ENCODE measurements around the gene MORN4. TPM values are rescaled to one million over a fixed set of nuclear protein-coding genes. Genes with fewer than 3 reads are reported as not detected.

The MORN4 gene
- 1 to 10 TPM; 3.9 to 5.3 TPM for total RNA-seq

- ChIA-PET CTCF (interaction anchor here (0.7 kb wide), 2 partner anchors 11 to 25 kb away, joined by 3 read pairs; no protein-coding TSS in a partner anchor), POLR2A (no interaction called here)
- Mint-ChIP-seq H3K4me1 (peaks cover 16% of the 10 kb centered on the region), H3K27me3 (no peaks in the 10 kb centered on the region), H3K36me3 (ENCODE audit: low read depth) (no peaks in the 10 kb centered on the region), H3K9me3 (ENCODE audit: low read depth) (no peaks in the 10 kb centered on the region), H3K4me3 (peak within 1 kb of the TSS; percentile 85), H3K27ac (peak within 1 kb of the TSS; percentile 85)
- DNase-seq (peak; percentile 94), ATAC-seq (peak; percentile 99)
- intact Hi-C loops (cut with DNase I, micrococcal nuclease) = loop anchor here (1.0 to 2.0 kb wide), 6 partner anchors 8 to 187 kb away; partner anchors contain the start of genes MMS19 (in 2 of the 2), UBTD1 (in 2 of the 2), AVPI1 (in 1 of the 2) and EXOSC1 (in 1 of the 2)
Measured at GRCh38 chr10:97632949-97633884, at the start of gene MORN4. MORN4 (minus strand) TSS chr10:97633500; CDS start chr10:97619653, 13,847 bp downstream.

- POLR2A ChIA-PET = no interaction called here
- CTCF ChIA-PET = interaction anchor here (0.5 to 3.2 kb wide), 5 partner anchors 20 to 187 kb away, joined by 3 to 18 read pairs (median 4); partner anchors contain the start of gene ANKRD2
- no peak overlapping the region for H3K4me3 Mint-ChIP-seq
Measured at GRCh38 chr10:97682042-97682441, 48.7 kb upstream of the MORN4 start.

DNA sequence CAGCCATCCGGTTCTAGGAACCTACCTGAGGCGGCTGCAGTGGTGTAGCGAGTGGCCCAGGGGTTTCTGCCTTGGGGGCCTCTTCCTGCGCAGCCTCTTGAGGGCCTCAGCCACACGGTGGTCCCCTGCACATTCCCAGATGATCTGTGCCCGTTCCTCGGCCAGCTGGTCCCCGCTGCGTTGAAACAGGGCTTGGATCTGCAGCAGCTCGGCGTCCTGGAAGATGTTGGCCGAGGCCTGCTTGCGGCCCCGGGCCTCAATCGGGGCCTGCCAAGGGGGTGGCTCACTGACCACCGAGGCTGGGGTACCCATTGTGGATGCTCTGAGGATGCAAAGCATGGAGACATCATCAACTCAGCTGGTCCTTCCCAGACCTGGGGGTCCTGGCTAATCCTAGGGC is 46.3 kb upstream of the MORN4 start:
- DNase-seq (no peak), ATAC-seq (no peak)
- ChIA-PET CTCF (interaction anchor here (0.5 to 3.5 kb wide), 6 partner anchors 17 to 215 kb away, joined by 3 to 15 read pairs (median 4); no protein-coding TSS in a partner anchor), POLR2A (no interaction called here)
- H3K27me3 Mint-ChIP-seq = no peaks in the 10 kb centered on the region
- no peaks in the 10 kb centered on the region for H3K4me1 Mint-ChIP-seq
- no peak overlapping the region for H3K4me3 Mint-ChIP-seq
- H3K27ac Mint-ChIP-seq = no peak overlapping the region
- no peaks in the 10 kb centered on the region for H3K36me3 Mint-ChIP-seq (ENCODE audit: low read depth)
- H3K9me3 Mint-ChIP-seq (ENCODE audit: low read depth) = no peaks in the 10 kb centered on the region
- intact Hi-C loops (cut with DNase I, micrococcal nuclease) = no loop called here

More at GRCh38 chr10:97682042-97682441, 48.7 kb upstream of the MORN4 start:
- intact Hi-C loops (cut with DNase I, micrococcal nuclease) = no loop called here
- Mint-ChIP-seq H3K27ac (no peak overlapping the region), H3K9me3 (ENCODE audit: low read depth) (no peaks in the 10 kb centered on the region), H3K27me3 (no peaks in the 10 kb centered on the region), H3K4me1 (peaks cover 7% of the 10 kb centered on the region), H3K36me3 (ENCODE audit: low read depth) (no peaks in the 10 kb centered on the region)
- ATAC-seq = no peak
- no peak for DNase-seq

GRCh38 chr10:97676770-97677581 is 43.7 kb upstream of the MORN4 start:
- H3K9me3 Mint-ChIP-seq (ENCODE audit: low read depth) = no peaks in the 10 kb centered on the region
- POLR2A ChIA-PET = no interaction called here
- CTCF ChIA-PET = interaction anchor here (0.7 to 4.0 kb wide), 15 partner anchors 9 to 369 kb away, joined by 3 to 28 read pairs (median 4); partner anchors contain the start of genes AVPI1 and ZFYVE27
- ATAC-seq = peak; percentile 84
- H3K27me3 Mint-ChIP-seq = no peaks in the 10 kb centered on the region
- H3K27ac Mint-ChIP-seq = no peak overlapping the region
- H3K36me3 Mint-ChIP-seq (ENCODE audit: low read depth) = peaks cover 12% of the 10 kb centered on the region
- intact Hi-C loops (cut with DNase I, micrococcal nuclease) = loop anchor here (1.0 kb wide), 1 partner anchor 54 kb away; no protein-coding TSS in a partner anchor
- peaks cover 5% of the 10 kb centered on the region for H3K4me1 Mint-ChIP-seq
- DNase-seq = peak; percentile 64
- H3K4me3 Mint-ChIP-seq = no peak overlapping the region

DNA sequence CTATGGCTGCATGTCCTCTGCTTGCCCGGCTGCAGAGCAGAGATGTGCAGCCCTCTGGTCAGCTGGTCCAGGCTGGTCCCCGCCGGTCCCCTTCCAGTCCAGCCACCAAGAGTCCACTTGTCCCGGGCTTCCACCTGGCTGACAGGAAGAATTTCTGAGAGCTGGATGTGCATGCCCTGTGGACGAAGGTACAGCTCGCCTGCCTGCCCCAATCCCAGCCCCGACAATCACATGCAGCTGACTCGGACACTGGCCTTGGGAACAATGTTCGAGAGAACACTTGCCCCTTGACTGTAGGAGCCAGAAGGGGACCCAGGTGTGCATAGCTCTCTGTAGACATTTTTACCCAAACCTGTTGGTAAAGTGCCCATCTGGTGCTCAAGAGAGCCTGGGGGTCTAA is 41.9 kb upstream of the MORN4 start:
- Mint-ChIP-seq H3K27me3 (no peaks in the 10 kb centered on the region), H3K4me1 (peaks cover 5% of the 10 kb centered on the region), H3K9me3 (ENCODE audit: low read depth) (no peaks in the 10 kb centered on the region), H3K36me3 (ENCODE audit: low read depth) (peaks cover 12% of the 10 kb centered on the region), H3K27ac (no peak overlapping the region), H3K4me3 (no peak overlapping the region)
- POLR2A ChIA-PET = no interaction called here
- CTCF ChIA-PET = interaction anchor here (0.6 to 4.0 kb wide), 8 partner anchors 8 to 805 kb away, joined by 3 to 15 read pairs (median 6); partner anchors contain the start of gene AVPI1
- DNase-seq (no peak), ATAC-seq (no peak)
- intact Hi-C loops (cut with DNase I, micrococcal nuclease) = no loop called here

DNA sequence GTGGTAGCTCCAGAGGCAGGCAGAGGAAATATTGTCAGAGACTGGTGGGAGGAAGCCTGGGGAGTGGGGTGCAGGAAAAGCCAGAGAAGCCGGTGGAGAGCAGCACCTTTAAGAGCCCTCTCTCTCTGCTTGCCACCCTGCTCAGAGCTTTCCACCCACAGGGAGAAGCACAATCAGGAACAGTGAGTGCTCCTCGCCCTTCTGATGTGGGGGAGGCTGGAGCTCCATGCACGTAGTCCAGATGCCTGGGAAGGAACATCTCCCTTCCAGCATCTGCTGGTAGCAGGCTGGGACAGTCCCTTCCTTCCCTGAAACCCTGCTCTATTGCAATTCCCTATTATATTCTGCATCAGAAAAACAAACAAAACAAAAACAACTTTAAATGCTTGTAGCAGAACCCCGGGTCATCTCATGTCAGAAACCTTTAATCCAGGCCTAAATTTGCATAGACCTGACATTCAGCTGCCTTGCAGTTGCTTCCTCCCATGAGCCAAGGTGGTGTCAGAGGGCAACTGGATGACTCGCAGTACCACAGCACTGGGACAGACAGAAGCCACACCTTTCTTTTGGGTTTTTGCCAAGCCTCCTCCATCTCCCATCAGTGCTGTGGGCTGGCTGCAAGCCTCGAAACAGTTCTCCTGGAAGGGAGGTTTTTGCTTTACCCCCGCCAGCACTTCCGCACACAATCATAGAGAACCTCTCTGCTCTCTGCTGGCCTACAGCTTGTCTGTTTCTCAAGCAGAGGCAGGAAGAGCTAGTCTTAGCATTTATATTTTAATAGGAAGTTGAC is 40.6 kb upstream of the MORN4 start:
- Mint-ChIP-seq H3K9me3 (ENCODE audit: low read depth) (no peaks in the 10 kb centered on the region), H3K36me3 (ENCODE audit: low read depth) (peaks cover 12% of the 10 kb centered on the region), H3K27ac (no peak overlapping the region), H3K27me3 (no peaks in the 10 kb centered on the region), H3K4me3 (no peak overlapping the region), H3K4me1 (peaks cover 5% of the 10 kb centered on the region)
- CTCF ChIA-PET = interaction anchor here (1.2 to 4.0 kb wide), 4 partner anchors 10 to 28 kb away, joined by 3 to 15 read pairs (median 8); partner anchors contain the start of gene AVPI1
- DNase-seq (peak; percentile 60), ATAC-seq (peak; percentile 88)
- intact Hi-C loops (cut with DNase I, micrococcal nuclease) = no loop called here
- POLR2A ChIA-PET = interaction anchor here (0.6 kb wide), 1 partner anchor 189 kb away, joined by 3 read pairs; no protein-coding TSS in a partner anchor

DNA sequence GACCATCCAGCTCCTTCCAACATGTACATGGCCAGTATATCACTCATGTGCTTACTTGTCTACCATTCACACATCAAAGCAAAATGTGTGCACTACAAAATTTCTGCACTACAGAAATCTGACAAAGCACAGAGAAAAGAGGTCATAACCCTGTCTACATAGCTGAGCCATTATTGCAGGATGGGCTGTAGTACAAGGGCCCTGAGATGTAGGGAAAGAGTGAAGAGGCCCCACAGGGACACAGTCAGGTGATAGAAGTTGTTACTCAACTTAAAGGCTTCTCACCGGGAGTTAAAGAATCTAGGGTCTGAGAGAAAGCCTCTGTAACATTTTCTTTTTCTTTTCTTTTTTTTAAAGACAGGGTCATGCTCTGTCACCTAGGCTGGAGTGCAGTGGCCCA is 36.3 kb upstream of the MORN4 start:
- no peaks in the 10 kb centered on the region for H3K9me3 Mint-ChIP-seq (ENCODE audit: low read depth)
- intact Hi-C loops (cut with DNase I, micrococcal nuclease) = no loop called here
- no peak overlapping the region for H3K27ac Mint-ChIP-seq
- CTCF ChIA-PET = interaction anchor here (0.6 to 1.4 kb wide), 3 partner anchors 17 to 98 kb away, joined by 3 to 4 read pairs (median 4); partner anchors contain the start of gene ANKRD2
- ATAC-seq (no peak), DNase-seq (no peak)
- H3K36me3 Mint-ChIP-seq (ENCODE audit: low read depth) = peaks cover 24% of the 10 kb centered on the region
- H3K4me3 Mint-ChIP-seq = no peak overlapping the region
- peaks cover 5% of the 10 kb centered on the region for H3K4me1 Mint-ChIP-seq
- POLR2A ChIA-PET = no interaction called here
- no peaks in the 10 kb centered on the region for H3K27me3 Mint-ChIP-seq

DNA sequence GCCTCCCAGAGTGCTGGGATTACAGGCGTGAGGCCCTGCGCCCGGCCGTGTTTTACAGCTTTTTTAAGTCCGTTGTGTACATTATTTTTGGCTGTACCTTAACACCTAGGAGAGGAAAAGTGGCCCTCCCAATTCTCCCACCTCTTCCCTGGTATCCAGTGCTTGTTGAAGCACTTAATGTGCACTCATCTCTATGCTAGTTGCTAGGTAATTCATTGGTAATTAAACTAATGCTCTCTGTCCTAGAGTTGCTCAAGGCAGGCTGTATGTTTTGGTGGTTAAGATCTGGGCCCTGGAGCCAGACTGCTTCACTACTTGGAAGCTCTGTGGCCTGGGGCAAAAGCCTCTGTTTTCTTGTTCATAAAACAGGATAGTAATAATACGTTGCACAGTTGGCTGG is 34.2 kb upstream of the MORN4 start:
- Mint-ChIP-seq H3K4me3 (no peak overlapping the region), H3K27ac (no peak overlapping the region), H3K9me3 (ENCODE audit: low read depth) (no peaks in the 10 kb centered on the region), H3K4me1 (no peaks in the 10 kb centered on the region), H3K27me3 (no peaks in the 10 kb centered on the region), H3K36me3 (ENCODE audit: low read depth) (peaks cover 24% of the 10 kb centered on the region)
- no peak for DNase-seq
- intact Hi-C loops (cut with DNase I, micrococcal nuclease) = no loop called here
- ChIA-PET POLR2A (no interaction called here), CTCF (interaction anchor here (0.6 to 2.2 kb wide), 3 partner anchors 10 to 34 kb away, joined by 3 to 9 read pairs (median 3); no protein-coding TSS in a partner anchor)
- no peak for ATAC-seq

DNA sequence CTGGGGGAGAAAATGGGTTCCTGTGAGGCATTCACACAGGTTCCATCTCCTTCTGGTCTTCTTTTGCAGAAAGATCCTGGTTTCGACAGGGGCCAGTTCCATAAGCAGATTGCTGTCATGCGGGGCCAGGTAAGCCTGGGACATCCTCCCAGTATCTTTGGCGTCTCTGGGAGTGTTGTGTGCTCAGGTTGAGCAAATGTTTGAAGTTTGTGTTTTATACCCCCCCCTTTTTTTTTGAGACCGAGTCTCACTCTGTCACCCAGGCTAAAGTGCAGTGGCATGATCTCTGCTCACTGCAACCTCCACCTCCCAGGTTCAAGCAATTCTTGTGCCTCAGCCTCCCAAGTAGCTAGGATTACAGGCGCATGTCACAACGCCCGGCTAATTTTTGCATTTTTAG is 33.7 kb upstream of the MORN4 start:
- no peak overlapping the region for H3K4me3 Mint-ChIP-seq
- no peak overlapping the region for H3K27ac Mint-ChIP-seq
- no peaks in the 10 kb centered on the region for H3K27me3 Mint-ChIP-seq
- H3K36me3 Mint-ChIP-seq (ENCODE audit: low read depth) = peaks cover 26% of the 10 kb centered on the region
- ChIA-PET POLR2A (no interaction called here), CTCF (interaction anchor here (2.2 kb wide), 1 partner anchor 10 kb away, joined by 9 read pairs; no protein-coding TSS in a partner anchor)
- no peak for ATAC-seq
- DNase-seq = no peak
- H3K9me3 Mint-ChIP-seq (ENCODE audit: low read depth) = no peaks in the 10 kb centered on the region
- no peaks in the 10 kb centered on the region for H3K4me1 Mint-ChIP-seq
- intact Hi-C loops (cut with DNase I, micrococcal nuclease) = no loop called here

- DNase-seq = no peak
- H3K27ac Mint-ChIP-seq = no peak overlapping the region
- peaks cover 26% of the 10 kb centered on the region for H3K36me3 Mint-ChIP-seq (ENCODE audit: low read depth)
- H3K4me1 Mint-ChIP-seq = no peaks in the 10 kb centered on the region
- H3K27me3 Mint-ChIP-seq = no peaks in the 10 kb centered on the region
- H3K4me3 Mint-ChIP-seq = no peak overlapping the region
- intact Hi-C loops (cut with DNase I, micrococcal nuclease) = no loop called here
- ChIA-PET POLR2A (no interaction called here), CTCF (interaction anchor here (1.6 kb wide), 1 partner anchor 37 kb away, joined by 3 read pairs; no protein-coding TSS in a partner anchor)
- H3K9me3 Mint-ChIP-seq (ENCODE audit: low read depth) = no peaks in the 10 kb centered on the region
- ATAC-seq = no peak
Measured at GRCh38 chr10:97664282-97664850, 31.1 kb upstream of the MORN4 start.

Measured in activated CD4-positive, alpha-beta T cell treated with anti-CD3 and anti-CD28 coated beads for 36 hours (primary cell).